ENCODE measurements around the gene KIF26B.

Gene KIF26B

GRCh38 chr1:245260883-245261282 is 106.1 kb downstream of the KIF26B start:
- no peak overlapping the region for H2BK120ac ChIP-seq (ENCODE audit: low read depth, low read length)
- no peak overlapping the region for H3K4me2 ChIP-seq (ENCODE audit: low read length)
- no peaks in the 10 kb centered on the region for H3K79me2 ChIP-seq (ENCODE audit: control insufficient read depth, insufficient read depth, low read length)
- H3K79me1 ChIP-seq (ENCODE audit: low read length): no peaks in the 10 kb centered on the region
- H3K4ac ChIP-seq (ENCODE audit: low read depth, low read length): no peak overlapping the region
- H3K27me3 ChIP-seq (ENCODE audit: insufficient read depth, low read length, poor library complexity): no peaks in the 10 kb centered on the region
- no peak overlapping the region for H3K9ac ChIP-seq (ENCODE audit: low read length)
- no peak overlapping the region for H2BK15ac ChIP-seq (replicated peaks; ENCODE audit: low read depth)
- H3K4me1 ChIP-seq (ENCODE audit: control insufficient read depth, low read depth, low read length): peaks cover 3% of the 10 kb centered on the region
- H3K4me3 ChIP-seq (ENCODE audit: low read length): no peak overlapping the region
- no peak for DNase-seq
- no CpG with 5 or more reads among the region's 5 CpGs for WGBS (ENCODE audit: extremely low coverage, insufficient coverage, low lambda C conversion rate)
- no peak overlapping the region for H4K5ac ChIP-seq (ENCODE audit: low read length)
- H4K8ac ChIP-seq (ENCODE audit: low read depth, low read length): no peak overlapping the region
- H3K27ac ChIP-seq (ENCODE audit: low read depth, low read length): no peak overlapping the region
- H2AK5ac ChIP-seq (ENCODE audit: low read length): no peak overlapping the region
- no peak overlapping the region for H2BK5ac ChIP-seq (ENCODE audit: low read length)
- H3K23ac ChIP-seq (ENCODE audit: low read length): no peak overlapping the region
- no peak overlapping the region for H3K18ac ChIP-seq (ENCODE audit: low read length)
- no peak overlapping the region for H3K56ac ChIP-seq (ENCODE audit: low read length)
- H3K36me3 ChIP-seq (ENCODE audit: control insufficient read depth, insufficient read depth, low read length): no peaks in the 10 kb centered on the region

DNA sequence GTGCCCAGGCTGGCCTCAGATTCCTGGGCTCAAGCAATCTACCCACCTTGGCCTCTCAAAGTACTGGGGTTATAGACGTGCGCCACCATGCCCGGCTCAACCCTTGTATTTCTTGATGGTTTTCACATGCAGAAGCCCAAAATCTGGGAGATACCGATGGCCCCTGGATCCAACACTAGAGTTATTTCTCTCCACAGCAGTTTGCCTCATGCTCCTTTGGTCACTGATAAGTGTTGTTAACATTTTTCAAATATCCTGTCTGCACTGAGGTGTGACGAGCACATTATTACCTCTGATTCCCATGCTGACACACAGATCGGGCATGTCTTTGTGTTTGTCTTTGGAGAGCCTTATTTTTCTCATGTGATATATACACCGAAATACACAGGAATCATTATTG is 107.0 kb downstream of the KIF26B start:
- Histone ChIP-seq H3K36me3 (ENCODE audit: control insufficient read depth, insufficient read depth, low read length) (no peaks in the 10 kb centered on the region), H2BK15ac (replicated peaks; ENCODE audit: low read depth) (no peak overlapping the region), H3K23ac (ENCODE audit: low read length) (no peak overlapping the region), H3K79me2 (ENCODE audit: control insufficient read depth, insufficient read depth, low read length) (no peaks in the 10 kb centered on the region), H4K5ac (ENCODE audit: low read length) (no peak overlapping the region), H3K4me1 (ENCODE audit: control insufficient read depth, low read depth, low read length) (no peaks in the 10 kb centered on the region), H2BK120ac (ENCODE audit: low read depth, low read length) (no peak overlapping the region), H3K4ac (ENCODE audit: low read depth, low read length) (no peak overlapping the region), H2AK5ac (ENCODE audit: low read length) (no peak overlapping the region), H3K9ac (ENCODE audit: low read length) (no peak overlapping the region), H4K8ac (ENCODE audit: low read depth, low read length) (no peak overlapping the region), H3K79me1 (ENCODE audit: low read length) (no peaks in the 10 kb centered on the region), H3K56ac (ENCODE audit: low read length) (no peak overlapping the region), H3K4me2 (ENCODE audit: low read length) (no peak overlapping the region), H3K18ac (ENCODE audit: low read length) (no peak overlapping the region), H3K27me3 (ENCODE audit: insufficient read depth, low read length, poor library complexity) (no peaks in the 10 kb centered on the region), H3K4me3 (ENCODE audit: low read length) (no peak overlapping the region), H2BK5ac (ENCODE audit: low read length) (no peak overlapping the region), H3K27ac (ENCODE audit: low read depth, low read length) (no peak overlapping the region)
- DNase-seq: no peak
- no CpG with 5 or more reads among the region's 7 CpGs for WGBS (ENCODE audit: extremely low coverage, insufficient coverage, low lambda C conversion rate)

- H4K5ac ChIP-seq (ENCODE audit: low read length): no peak overlapping the region
- no peaks in the 10 kb centered on the region for H3K36me3 ChIP-seq (ENCODE audit: control insufficient read depth, insufficient read depth, low read length)
- no peak overlapping the region for H2AK5ac ChIP-seq (ENCODE audit: low read length)
- H2BK5ac ChIP-seq (ENCODE audit: low read length): no peak overlapping the region
- H4K8ac ChIP-seq (ENCODE audit: low read depth, low read length): no peak overlapping the region
- H2BK15ac ChIP-seq (replicated peaks; ENCODE audit: low read depth): no peak overlapping the region
- H3K4ac ChIP-seq (ENCODE audit: low read depth, low read length): no peak overlapping the region
- H3K56ac ChIP-seq (ENCODE audit: low read length): no peak overlapping the region
- no CpG with 5 or more reads among the region's 5 CpGs for WGBS (ENCODE audit: extremely low coverage, insufficient coverage, low lambda C conversion rate)
- H2BK120ac ChIP-seq (ENCODE audit: low read depth, low read length): no peak overlapping the region
- no peak overlapping the region for H3K4me2 ChIP-seq (ENCODE audit: low read length)
- DNase-seq: no peak
- H3K79me2 ChIP-seq (ENCODE audit: control insufficient read depth, insufficient read depth, low read length): no peaks in the 10 kb centered on the region
- no peak overlapping the region for H3K4me3 ChIP-seq (ENCODE audit: low read length)
- H3K9ac ChIP-seq (ENCODE audit: low read length): no peak overlapping the region
- no peak overlapping the region for H3K27ac ChIP-seq (ENCODE audit: low read depth, low read length)
- no peak overlapping the region for H3K23ac ChIP-seq (ENCODE audit: low read length)
- no peak overlapping the region for H3K18ac ChIP-seq (ENCODE audit: low read length)
- H3K79me1 ChIP-seq (ENCODE audit: low read length): no peaks in the 10 kb centered on the region
- no peaks in the 10 kb centered on the region for H3K27me3 ChIP-seq (ENCODE audit: insufficient read depth, low read length, poor library complexity)
- H3K4me1 ChIP-seq (ENCODE audit: control insufficient read depth, low read depth, low read length): no peaks in the 10 kb centered on the region
Measured at GRCh38 chr1:245263529-245264095, 108.8 kb downstream of the KIF26B start.

DNA sequence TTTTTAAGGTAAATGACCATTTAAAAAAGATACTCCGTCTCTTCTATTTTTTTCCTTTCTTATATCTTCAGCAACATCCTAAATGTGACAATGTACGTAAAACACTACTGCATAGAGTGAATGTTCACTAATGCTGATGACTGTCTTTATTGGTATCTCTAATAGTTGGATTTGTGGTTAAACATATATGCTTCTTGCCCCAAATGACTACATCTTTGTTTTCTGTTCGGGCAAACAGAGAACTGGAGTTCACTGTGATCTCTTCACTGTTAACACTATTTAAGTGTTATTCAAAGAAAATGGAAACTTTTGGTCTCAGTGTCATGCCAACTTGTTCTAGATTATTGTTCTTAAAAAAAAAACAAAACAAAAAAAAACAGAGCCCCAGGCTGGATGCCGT is 109.4 kb downstream of the KIF26B start:
- no CpG with 5 or more reads among the region's 4 CpGs for WGBS (ENCODE audit: extremely low coverage, insufficient coverage, low lambda C conversion rate)
- Histone ChIP-seq H3K4me3 (ENCODE audit: low read length) (no peak overlapping the region), H2BK5ac (ENCODE audit: low read length) (no peak overlapping the region), H2AK5ac (ENCODE audit: low read length) (no peak overlapping the region), H3K56ac (ENCODE audit: low read length) (no peak overlapping the region), H2BK120ac (ENCODE audit: low read depth, low read length) (no peak overlapping the region), H3K27me3 (ENCODE audit: insufficient read depth, low read length, poor library complexity) (no peaks in the 10 kb centered on the region), H3K23ac (ENCODE audit: low read length) (no peak overlapping the region), H3K4me2 (ENCODE audit: low read length) (no peak overlapping the region), H3K79me2 (ENCODE audit: control insufficient read depth, insufficient read depth, low read length) (no peaks in the 10 kb centered on the region), H4K5ac (ENCODE audit: low read length) (no peak overlapping the region), H3K27ac (ENCODE audit: low read depth, low read length) (no peak overlapping the region), H3K9ac (ENCODE audit: low read length) (no peak overlapping the region), H4K8ac (ENCODE audit: low read depth, low read length) (no peak overlapping the region), H3K4me1 (ENCODE audit: control insufficient read depth, low read depth, low read length) (no peaks in the 10 kb centered on the region), H3K4ac (ENCODE audit: low read depth, low read length) (no peak overlapping the region), H3K79me1 (ENCODE audit: low read length) (no peaks in the 10 kb centered on the region), H3K36me3 (ENCODE audit: control insufficient read depth, insufficient read depth, low read length) (no peaks in the 10 kb centered on the region), H2BK15ac (replicated peaks; ENCODE audit: low read depth) (no peak overlapping the region), H3K18ac (ENCODE audit: low read length) (no peak overlapping the region)
- no peak for DNase-seq

DNA sequence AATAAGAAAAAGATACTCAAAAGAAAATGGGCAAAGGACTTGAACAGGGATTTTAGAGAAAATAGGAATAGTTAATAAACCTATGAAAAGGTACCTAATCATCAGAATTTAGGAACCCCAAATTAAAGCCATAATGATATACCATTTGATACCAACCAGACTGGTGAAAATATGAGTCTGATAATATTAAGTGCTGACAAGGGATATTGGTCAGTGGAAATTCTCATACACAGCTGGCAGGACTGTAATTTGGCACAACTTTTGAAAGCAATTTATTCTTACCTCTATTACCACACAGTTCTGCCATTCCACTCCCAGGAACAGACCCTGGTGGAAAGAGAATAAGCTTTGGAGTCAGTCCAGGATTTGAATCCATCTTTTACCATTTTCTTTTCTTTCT is 111.3 kb downstream of the KIF26B start:
- Histone ChIP-seq H3K79me2 (ENCODE audit: control insufficient read depth, insufficient read depth, low read length) (no peaks in the 10 kb centered on the region), H3K56ac (ENCODE audit: low read length) (no peak overlapping the region), H3K4me3 (ENCODE audit: low read length) (no peak overlapping the region), H2AK5ac (ENCODE audit: low read length) (no peak overlapping the region), H3K36me3 (ENCODE audit: control insufficient read depth, insufficient read depth, low read length) (no peaks in the 10 kb centered on the region), H3K27me3 (ENCODE audit: insufficient read depth, low read length, poor library complexity) (no peaks in the 10 kb centered on the region), H3K4ac (ENCODE audit: low read depth, low read length) (no peak overlapping the region), H3K9ac (ENCODE audit: low read length) (no peak overlapping the region), H2BK15ac (replicated peaks; ENCODE audit: low read depth) (no peak overlapping the region), H3K23ac (ENCODE audit: low read length) (no peak overlapping the region), H4K5ac (ENCODE audit: low read length) (no peak overlapping the region), H3K79me1 (ENCODE audit: low read length) (no peaks in the 10 kb centered on the region), H3K4me1 (ENCODE audit: control insufficient read depth, low read depth, low read length) (no peaks in the 10 kb centered on the region), H3K4me2 (ENCODE audit: low read length) (no peak overlapping the region), H4K8ac (ENCODE audit: low read depth, low read length) (no peak overlapping the region), H3K27ac (ENCODE audit: low read depth, low read length) (no peak overlapping the region), H3K18ac (ENCODE audit: low read length) (no peak overlapping the region), H2BK120ac (ENCODE audit: low read depth, low read length) (no peak overlapping the region), H2BK5ac (ENCODE audit: low read length) (no peak overlapping the region)
- DNase-seq: no peak

- no peak overlapping the region for H3K4ac ChIP-seq (ENCODE audit: low read depth, low read length)
- H3K56ac ChIP-seq (ENCODE audit: low read length): no peak overlapping the region
- DNase-seq: no peak
- no peak overlapping the region for H2BK15ac ChIP-seq (replicated peaks; ENCODE audit: low read depth)
- H3K27me3 ChIP-seq (ENCODE audit: insufficient read depth, low read length, poor library complexity): no peaks in the 10 kb centered on the region
- H3K79me2 ChIP-seq (ENCODE audit: control insufficient read depth, insufficient read depth, low read length): no peaks in the 10 kb centered on the region
- H3K79me1 ChIP-seq (ENCODE audit: low read length): no peaks in the 10 kb centered on the region
- no peak overlapping the region for H3K27ac ChIP-seq (ENCODE audit: low read depth, low read length)
- no peaks in the 10 kb centered on the region for H3K4me1 ChIP-seq (ENCODE audit: control insufficient read depth, low read depth, low read length)
- H4K5ac ChIP-seq (ENCODE audit: low read length): no peak overlapping the region
- no peak overlapping the region for H2BK120ac ChIP-seq (ENCODE audit: low read depth, low read length)
- H3K4me2 ChIP-seq (ENCODE audit: low read length): no peak overlapping the region
- no peak overlapping the region for H4K8ac ChIP-seq (ENCODE audit: low read depth, low read length)
- H3K18ac ChIP-seq (ENCODE audit: low read length): no peak overlapping the region
- no peaks in the 10 kb centered on the region for H3K36me3 ChIP-seq (ENCODE audit: control insufficient read depth, insufficient read depth, low read length)
- H2BK5ac ChIP-seq (ENCODE audit: low read length): no peak overlapping the region
- H3K4me3 ChIP-seq (ENCODE audit: low read length): no peak overlapping the region
- no peak overlapping the region for H3K9ac ChIP-seq (ENCODE audit: low read length)
- H2AK5ac ChIP-seq (ENCODE audit: low read length): no peak overlapping the region
- H3K23ac ChIP-seq (ENCODE audit: low read length): no peak overlapping the region
Measured at GRCh38 chr1:245270063-245270462, 115.3 kb downstream of the KIF26B start.

Data from mesendoderm (in vitro differentiated cells).